Activated naive CD4-positive, alpha-beta T cell treated with Interleukin-2 at 50 U/mL for 16 hours (primary cell): Measurements from ENCODE around the gene SCYL1.

Experiments
- DNase-seq: peaks from one replicate; pipeline ENCODE4 v3.0.0-alpha.2; 2020

SCYL1 gene

GRCh38 chr11:65493367-65494176 is 31.3 kb upstream of the SCYL1 start:
- DNase-seq: no peak

- no peak for DNase-seq
These were observed 28.4 kb upstream of the SCYL1 start for GRCh38 chr11:65496304-65497140.

GRCh38 chr11:65497141-65498041 is 27.5 kb upstream of the SCYL1 start:
- peak; percentile 98 for DNase-seq

GRCh38 chr11:65498042-65498726 is 26.7 kb upstream of the SCYL1 start:
- peak; percentile 65 for DNase-seq

- DNase-seq: no peak
These were observed 26.2 kb upstream of the SCYL1 start for GRCh38 chr11:65498727-65498976.

- peak; percentile 94 for DNase-seq
These were observed 25.7 kb upstream of the SCYL1 start, which contains the start of gene MALAT1 for GRCh38 chr11:65498977-65499712. Gene MALAT1 (plus strand): TSS chr11:65499045.

GRCh38 chr11:65499713-65500386 is 25.0 kb upstream of the SCYL1 start:
- no peak for DNase-seq

GRCh38 chr11:65500387-65501185 is 24.3 kb upstream of the SCYL1 start:
- peak; percentile 55 for DNase-seq

- no peak for DNase-seq
These were observed 23.8 kb upstream of the SCYL1 start for GRCh38 chr11:65501186-65501471.

- DNase-seq: no peak
These were observed 23.2 kb upstream of the SCYL1 start for GRCh38 chr11:65501472-65502273.

GRCh38 chr11:65502274-65502554 is 22.7 kb upstream of the SCYL1 start:
- DNase-seq: no peak

- no peak for DNase-seq
These were observed 22.1 kb upstream of the SCYL1 start for GRCh38 chr11:65502555-65503367.

GRCh38 chr11:65503368-65503948 is 21.4 kb upstream of the SCYL1 start:
- DNase-seq: no peak

GRCh38 chr11:65503949-65504673 is 20.8 kb upstream of the SCYL1 start:
- DNase-seq: no peak

- no peak for DNase-seq
These were observed 20.0 kb upstream of the SCYL1 start for GRCh38 chr11:65504674-65505465.

- no peak for DNase-seq
These were observed 19.2 kb upstream of the SCYL1 start for GRCh38 chr11:65505466-65506289.
